HEK293T (cell line): Measurements from ENCODE around the gene TFG.

ENCODE experiments used
- BHLHE40 ChIP-seq: fragments of 450-650 bp; IDR thresholded peaks from 2 replicates; pipeline ENCODE4 v1.6.1; 2016; ENCODE audit warnings: mild to moderate bottlenecking, moderate library complexity, borderline replicate concordance
- ELF4 ChIP-seq: fragments of 450-650 bp; IDR thresholded peaks from 2 replicates; pipeline ENCODE4 v1.6.1; 2017; ENCODE audit warnings: antibody characterized with exemption
- HDGF ChIP-seq: fragments of 450-650 bp; IDR thresholded peaks from 2 replicates; pipeline ENCODE4 v1.6.1; 2017; ENCODE audit warnings: antibody characterized with exemption, borderline replicate concordance
- NFRKB ChIP-seq: fragments of 450-650 bp; IDR thresholded peaks from 2 replicates; pipeline ENCODE4 v1.6.1; 2016; ENCODE audit warnings: mild to moderate bottlenecking, moderate library complexity
- ZNF384 ChIP-seq: fragments of 450-650 bp; IDR thresholded peaks from 2 replicates; pipeline ENCODE4 v1.6.1; 2016

DNA sequence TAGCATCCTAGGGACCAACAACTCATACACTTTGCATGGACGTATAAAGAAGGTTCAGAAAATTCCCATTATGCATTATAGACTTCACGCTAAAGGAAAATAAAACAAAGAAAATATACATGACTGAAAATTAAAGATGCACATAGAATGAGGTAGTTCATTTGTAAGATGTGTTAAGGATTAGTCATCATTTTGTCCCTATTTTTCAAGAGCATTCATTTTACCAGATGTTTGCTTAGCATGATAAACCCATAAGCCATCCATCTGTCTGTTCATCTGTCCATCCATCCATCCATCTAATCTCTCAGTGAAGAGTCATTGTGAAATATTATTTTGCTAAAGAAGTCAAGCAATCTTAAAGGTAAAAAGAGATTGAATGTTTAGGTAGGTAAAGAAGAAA is 80.3 kb downstream of the TFG start:
- no peak for TF ChIP-seq ELF4
- no peak for TF ChIP-seq NFRKB
- no peak for TF ChIP-seq BHLHE40
- TF ChIP-seq ZNF384, result no peak
- no peak for TF ChIP-seq HDGF
